Naive thymus-derived CD8-positive, alpha-beta T cell (primary cell): Measurements from ENCODE around the gene PLEKHM3. TPM values are rescaled to one million over a fixed set of nuclear protein-coding genes. Genes with fewer than 3 reads are reported as not detected.
"Not testable (repeated sequence)": the region's sequence is repeated elsewhere in the genome, so short reads cannot be mapped to it uniquely, and the experiment has no call there.

Experiments
- ATAC-seq, 2 donors: fragments of 150-1000 bp; cut with Tn5 transposase in 1 of 2; sonication (Bioruptor Pico), chemical (Tn5 transposase) in 1 of 2; 1 replicate in 1 of 2; 2 replicates in 1 of 2; pipeline ENCODE4 v1.10.0; 2021; ENCODE audit warnings: mild to moderate bottlenecking in 2 of 2, moderate library complexity in 2 of 2
- POLR2A ChIA-PET: fragments of 350-600 bp; sonication (Branson Sonifier 250); formaldehyde crosslinking; loops from one replicate; lab custom pipeline; 2021; ENCODE audit warnings: antibody characterized with exemption; lab: Charles Lee
- DNase-seq, 10 donors: peaks; one replicate each; pipeline versions ENCODE4 v3.0.0 to v3.0.0-alpha.2; 2020 to 2022
- H3K27ac Mint-ChIP-seq, 10 donors: one replicate each; pipeline ENCODE4 v1.8.0; 2020 to 2022; ENCODE audit warnings: mild to moderate bottlenecking in 10 of 10, mixed read lengths in 10 of 10, moderate library complexity in 4 of 10, inconsistent platforms in 1 of 10
- H3K27me3 Mint-ChIP-seq, 5 donors: one replicate each; pipeline ENCODE4 v1.8.0; 2021 to 2022; ENCODE audit warnings: mixed read lengths in 5 of 5
- H3K36me3 Mint-ChIP-seq, 3 donors: one replicate each; pipeline ENCODE4 v1.8.0; 2020 to 2022; ENCODE audit warnings: mixed read lengths in 3 of 3, mild to moderate bottlenecking in 2 of 3, inconsistent platforms in 1 of 3
- H3K4me1 Mint-ChIP-seq, 4 donors: one replicate each; pipeline ENCODE4 v1.8.0; 2021 to 2022; ENCODE audit warnings: mixed read lengths in 4 of 4
- H3K4me3 Mint-ChIP-seq, 10 donors: one replicate each; pipeline ENCODE4 v1.8.0; 2020 to 2022; ENCODE audit warnings: mild to moderate bottlenecking in 10 of 10, mixed read lengths in 10 of 10, moderate library complexity in 6 of 10, inconsistent platforms in 1 of 10
- H3K9me3 Mint-ChIP-seq, 9 donors: one replicate each; pipeline ENCODE4 v1.8.0; 2020 to 2022; ENCODE audit warnings: mixed read lengths in 9 of 9, mild to moderate bottlenecking in 3 of 9, inconsistent platforms in 1 of 9, moderate library complexity in 1 of 9
- polyA plus RNA-seq, 3 donors: library from polyadenylated mRNA; unstranded; fragments of 300-500 nt; fragmentation: Illumina TruSeq; gene quantifications; one replicate each; pipeline ENCODE4 v1.2.3, GENCODE V29; 2021
- total RNA-seq, 8 experiments: library from RNA in 2 of 8; stranded (reverse) in 2 of 8; gene quantifications; one replicate each; pipeline ENCODE4 v1.2.3 and lab custom pipeline; 2021 to 2026

Gene PLEKHM3
- total and polyA plus RNA-seq, 5 experiments from 2014 or later = 2.5 to 16.5 (median 3.4) TPM

DNA sequence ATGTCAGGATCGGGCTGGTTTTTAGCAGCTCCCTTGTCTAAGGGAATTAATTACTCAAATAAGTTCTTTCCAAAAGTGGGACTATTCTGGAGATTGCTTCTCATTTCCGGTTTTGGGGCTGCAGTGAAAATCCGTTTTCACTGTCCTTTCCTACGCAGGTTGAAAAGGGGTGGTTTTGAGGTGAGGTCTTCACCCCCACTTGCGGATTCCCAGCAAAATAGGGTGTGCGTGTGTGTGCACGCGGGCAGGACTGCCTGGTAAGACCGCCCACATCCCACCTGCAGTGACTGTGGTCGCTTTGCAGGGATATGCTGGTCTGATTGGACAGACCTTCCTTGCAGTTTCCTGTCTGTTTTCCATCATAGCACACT is 472 bp upstream of the PLEKHM3 start:
- H3K27ac Mint-ChIP-seq = peak overlapping the region; percentile 91 to 99 (median 95)
- DNase-seq (peak in 6 of 10 donors; percentile 4 to 33 (median 22)), ATAC-seq (peak; percentile 48 to 63)
- H3K4me3 Mint-ChIP-seq = peak overlapping the region; percentile 89 to 98 (median 94)
- POLR2A ChIA-PET = interaction anchor here (1.2 to 3.3 kb wide), 4 partner anchors 314 to 1940 kb away, joined by 3 to 27 read pairs (median 8); partner anchors contain the start of genes CCNYL1, CREB1, INO80D and METTL21A
- peaks cover 0 to 2% (median 0%) of the 10 kb centered on the region in 3 donors for H3K36me3 Mint-ChIP-seq
- H3K9me3 Mint-ChIP-seq = no peaks in the 10 kb centered on the region
- H3K27me3 Mint-ChIP-seq = no peaks in the 10 kb centered on the region
- peaks cover 6 to 37% (median 30%) of the 10 kb centered on the region in 4 donors for H3K4me1 Mint-ChIP-seq

DNA sequence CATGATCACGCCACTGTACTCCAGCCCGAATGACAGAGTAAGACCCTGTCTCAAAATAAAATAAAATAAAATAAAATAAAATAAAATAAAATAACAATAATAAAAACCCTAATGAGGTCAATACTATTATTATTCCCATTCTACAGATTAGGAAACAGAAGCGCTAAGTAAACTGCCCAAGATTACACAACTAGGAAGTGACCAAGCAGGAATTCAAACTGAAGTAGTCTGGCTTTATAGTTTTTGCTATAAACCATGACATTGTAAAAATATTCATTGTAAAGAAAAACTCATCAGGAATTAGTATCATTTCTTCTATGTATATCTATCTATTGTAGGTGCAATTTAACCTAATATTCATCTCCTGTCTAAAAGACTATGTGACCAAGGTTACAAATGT is 1.2 kb downstream of the PLEKHM3 start:
- no peaks in the 10 kb centered on the region for H3K27me3 Mint-ChIP-seq
- DNase-seq = no peak
- ATAC-seq = no peak
- H3K36me3 Mint-ChIP-seq = peaks cover 0 to 12% (median 10%) of the 10 kb centered on the region in 3 donors
- H3K9me3 Mint-ChIP-seq = no peaks in the 10 kb centered on the region
- no peak overlapping the region for H3K27ac Mint-ChIP-seq
- H3K4me1 Mint-ChIP-seq = peaks cover 15 to 54% (median 39%) of the 10 kb centered on the region in 4 donors
- POLR2A ChIA-PET = interaction anchor here (3.3 kb wide), 1 partner anchor 398 kb away, joined by 27 read pairs; the partner anchor contains the start of gene METTL21A
- peak overlapping the region in 4 of 10 donors; percentile 7 to 50 (median 38) for H3K4me3 Mint-ChIP-seq

DNA sequence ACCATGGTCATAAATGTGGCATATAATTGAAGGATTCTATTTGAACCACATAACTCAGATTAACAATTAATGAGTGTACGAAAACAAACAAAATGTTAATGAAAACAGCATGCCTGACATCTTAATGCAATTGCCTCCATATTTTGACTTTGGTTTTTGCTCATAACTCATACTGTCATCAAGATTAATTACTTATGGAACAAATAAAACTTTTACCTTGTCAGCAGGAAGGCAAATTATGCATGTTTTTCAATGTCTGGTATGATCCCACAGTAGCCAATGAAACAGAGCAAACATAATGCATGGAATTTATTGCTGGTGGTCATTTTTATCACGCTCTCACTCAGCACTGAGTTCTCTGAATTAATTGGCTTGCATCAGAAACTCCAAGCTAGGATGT is 5.1 kb downstream of the PLEKHM3 start:
- no peaks in the 10 kb centered on the region for H3K9me3 Mint-ChIP-seq
- H3K27ac Mint-ChIP-seq = no peak overlapping the region
- ATAC-seq (no peak), DNase-seq (no peak)
- POLR2A ChIA-PET = no interaction called here
- no peaks in the 10 kb centered on the region for H3K27me3 Mint-ChIP-seq
- peaks cover 0 to 17% (median 16%) of the 10 kb centered on the region in 3 donors for H3K36me3 Mint-ChIP-seq
- H3K4me3 Mint-ChIP-seq = no peak overlapping the region
- peaks cover 22 to 65% (median 48%) of the 10 kb centered on the region in 4 donors for H3K4me1 Mint-ChIP-seq

DNA sequence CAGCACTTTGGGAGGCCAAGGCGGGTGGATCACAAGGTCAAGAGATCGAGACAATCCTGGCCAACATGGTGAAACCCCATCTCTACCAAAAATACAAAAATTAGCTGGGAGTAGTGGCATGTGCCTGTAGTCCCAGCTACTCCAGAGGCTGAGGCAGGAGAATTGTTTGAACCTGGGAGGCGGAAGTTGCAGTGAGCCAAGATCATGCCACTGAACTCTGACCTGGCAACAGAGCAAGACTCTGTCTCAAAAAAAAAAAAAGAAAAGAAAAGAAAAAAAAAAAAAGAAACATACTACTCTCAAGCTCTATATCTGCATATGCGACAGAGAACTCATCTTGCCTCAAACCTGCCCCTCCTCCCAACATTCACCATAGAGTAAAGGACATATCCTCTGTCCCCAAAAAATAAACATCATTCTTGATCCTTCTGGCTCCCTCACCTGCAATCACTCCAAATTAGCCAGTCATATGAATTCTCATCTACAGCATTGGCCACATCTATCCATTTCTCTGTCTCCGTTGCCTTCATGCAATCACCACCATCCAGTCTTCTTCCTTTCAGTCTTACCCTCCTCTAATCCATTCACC is 7.1 kb downstream of the PLEKHM3 start:
- H3K27me3 Mint-ChIP-seq, ATAC-seq, POLR2A ChIA-PET, DNase-seq, H3K9me3 Mint-ChIP-seq: not testable (repeated sequence)
- peaks cover 26 to 67% (median 47%) of the 10 kb centered on the region in 4 donors for H3K4me1 Mint-ChIP-seq
- H3K4me3 Mint-ChIP-seq = peak overlapping the region in 5 of 10 donors; percentile 1 to 31 (median 15)
- peak overlapping the region in 4 of 10 donors; percentile 23 to 36 (median 30) for H3K27ac Mint-ChIP-seq
- peaks cover 0 to 17% (median 16%) of the 10 kb centered on the region in 3 donors for H3K36me3 Mint-ChIP-seq

DNA sequence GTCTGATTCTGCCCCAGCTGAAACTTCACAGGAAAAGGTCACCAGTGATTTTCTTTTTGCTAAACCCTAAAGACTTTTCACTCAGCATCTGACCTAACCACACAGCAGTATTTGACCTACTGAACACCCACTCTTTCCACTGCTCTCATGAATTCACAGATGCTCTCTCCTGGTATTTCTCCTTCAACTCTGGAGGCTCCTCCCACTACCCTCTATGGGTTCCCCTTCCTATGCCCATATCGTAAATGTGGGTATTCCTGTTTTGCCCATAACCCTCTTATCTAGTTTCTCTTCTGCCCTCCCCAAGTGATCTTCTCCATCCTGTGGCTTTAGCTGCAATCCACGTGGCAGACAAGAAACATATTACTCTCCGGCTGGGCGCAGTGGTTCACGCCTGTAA is 7.6 kb downstream of the PLEKHM3 start:
- no peak for ATAC-seq
- Mint-ChIP-seq H3K9me3 (no peaks in the 10 kb centered on the region), H3K27ac (peak overlapping the region in 5 of 10 donors; percentile 9 to 50 (median 33)), H3K4me3 (peak overlapping the region in 6 of 10 donors; percentile 15 to 55 (median 23)), H3K36me3 (peaks cover 0 to 20% (median 16%) of the 10 kb centered on the region in 3 donors), H3K4me1 (peaks cover 30 to 70% (median 47%) of the 10 kb centered on the region in 4 donors), H3K27me3 (no peaks in the 10 kb centered on the region)
- no peak for DNase-seq
- POLR2A ChIA-PET = no interaction called here

DNA sequence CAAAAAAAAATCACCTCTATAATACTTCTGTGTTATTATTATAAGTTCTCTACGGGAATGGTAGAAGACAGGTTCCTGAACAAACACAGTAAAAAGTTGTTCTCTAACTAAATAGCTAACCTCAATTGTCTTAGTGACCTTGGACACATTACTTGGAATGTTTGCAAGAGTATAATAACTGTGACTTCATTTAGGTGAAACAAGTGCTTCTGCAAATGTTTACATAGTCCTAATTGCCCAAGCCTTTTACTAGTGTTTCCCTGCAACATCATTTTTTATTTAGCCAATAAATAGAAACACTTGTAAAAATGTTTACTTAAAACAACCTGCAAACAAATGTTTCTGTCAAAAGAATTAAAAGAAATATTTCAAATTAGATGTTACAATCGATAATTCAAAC is 9.9 kb downstream of the PLEKHM3 start:
- Mint-ChIP-seq H3K4me3 (no peak overlapping the region), H3K36me3 (peaks cover 0 to 16% (median 14%) of the 10 kb centered on the region in 3 donors), H3K27ac (no peak overlapping the region), H3K27me3 (no peaks in the 10 kb centered on the region), H3K9me3 (no peaks in the 10 kb centered on the region), H3K4me1 (peaks cover 26 to 63% (median 49%) of the 10 kb centered on the region in 4 donors)
- DNase-seq (no peak), ATAC-seq (no peak)
- POLR2A ChIA-PET = no interaction called here

- ATAC-seq = no peak
- POLR2A ChIA-PET = no interaction called here
Observed at GRCh38 chr2:208013285-208014178, 11.8 kb downstream of the PLEKHM3 start.

GRCh38 chr2:208012449-208012848 is 12.9 kb downstream of the PLEKHM3 start:
- H3K27ac Mint-ChIP-seq = peak overlapping the region in 2 of 10 donors; percentile 13 to 37
- no peaks in the 10 kb centered on the region for H3K9me3 Mint-ChIP-seq
- peaks cover 24 to 46% (median 40%) of the 10 kb centered on the region in 4 donors for H3K4me1 Mint-ChIP-seq
- peaks cover 0 to 13% (median 2%) of the 10 kb centered on the region in 3 donors for H3K36me3 Mint-ChIP-seq
- DNase-seq = no peak
- no peaks in the 10 kb centered on the region for H3K27me3 Mint-ChIP-seq
- POLR2A ChIA-PET = no interaction called here
- no peak overlapping the region for H3K4me3 Mint-ChIP-seq
- no peak for ATAC-seq

More at GRCh38 chr2:208013285-208014178, 11.8 kb downstream of the PLEKHM3 start:
- H3K36me3 Mint-ChIP-seq = peaks cover 0 to 11% (median 6%) of the 10 kb centered on the region in 3 donors
- no peaks in the 10 kb centered on the region for H3K9me3 Mint-ChIP-seq
- no peaks in the 10 kb centered on the region for H3K27me3 Mint-ChIP-seq
- H3K4me3 Mint-ChIP-seq = no peak overlapping the region
- H3K4me1 Mint-ChIP-seq = peaks cover 31 to 55% (median 49%) of the 10 kb centered on the region in 4 donors
- H3K27ac Mint-ChIP-seq = peak overlapping the region in 2 of 10 donors; percentile 46 to 47
- DNase-seq = no peak

DNA sequence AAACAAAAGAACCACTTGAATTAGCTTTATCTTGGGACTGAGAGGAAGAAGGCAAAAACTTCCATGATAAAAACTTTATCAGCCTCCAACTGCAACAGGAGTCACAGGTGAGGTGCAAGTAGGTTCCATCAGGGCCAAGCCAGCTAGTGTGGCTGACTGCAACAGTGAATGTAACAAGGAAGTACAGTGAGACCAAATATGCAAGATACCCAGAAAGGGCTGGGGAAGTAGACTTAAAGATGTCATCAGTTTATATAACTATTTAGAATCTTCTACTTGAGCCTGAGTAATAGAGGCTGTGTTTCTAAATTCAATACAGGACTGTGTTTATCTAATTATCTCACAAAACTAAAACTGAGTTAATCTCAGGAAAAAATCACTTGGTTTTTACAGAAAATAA is 14.8 kb downstream of the PLEKHM3 start:
- DNase-seq = no peak
- POLR2A ChIA-PET = no interaction called here
- Mint-ChIP-seq H3K27ac (no peak overlapping the region), H3K9me3 (no peaks in the 10 kb centered on the region), H3K36me3 (peaks cover 0 to 11% (median 2%) of the 10 kb centered on the region in 3 donors), H3K4me1 (peaks cover 24 to 48% (median 40%) of the 10 kb centered on the region in 4 donors), H3K4me3 (no peak overlapping the region), H3K27me3 (no peaks in the 10 kb centered on the region)
- ATAC-seq = no peak

- DNase-seq (no peak), ATAC-seq (no peak)
- Mint-ChIP-seq H3K4me3 (no peak overlapping the region), H3K9me3 (no peaks in the 10 kb centered on the region), H3K36me3 (peaks cover 4 to 17% (median 5%) of the 10 kb centered on the region in 3 donors), H3K27ac (peak overlapping the region in 2 of 10 donors; percentile 0 to 16), H3K4me1 (peaks cover 18 to 29% (median 25%) of the 10 kb centered on the region in 4 donors), H3K27me3 (no peaks in the 10 kb centered on the region)
- POLR2A ChIA-PET = no interaction called here
Observed at GRCh38 chr2:208006833-208007232, 18.5 kb downstream of the PLEKHM3 start.

GRCh38 chr2:208006337-208006736 is 19.0 kb downstream of the PLEKHM3 start:
- DNase-seq (no peak), ATAC-seq (no peak)
- Mint-ChIP-seq H3K9me3 (no peaks in the 10 kb centered on the region), H3K4me3 (no peak overlapping the region), H3K36me3 (peaks cover 5 to 22% (median 10%) of the 10 kb centered on the region in 3 donors), H3K27me3 (no peaks in the 10 kb centered on the region), H3K4me1 (peaks cover 18 to 29% (median 23%) of the 10 kb centered on the region in 4 donors), H3K27ac (peak overlapping the region in 1 of 10 donors; percentile 16)
- POLR2A ChIA-PET = no interaction called here

GRCh38 chr2:208001924-208002323 is 23.4 kb downstream of the PLEKHM3 start:
- Mint-ChIP-seq H3K4me3 (no peak overlapping the region), H3K4me1 (peaks cover 13 to 28% (median 17%) of the 10 kb centered on the region in 4 donors)
- ATAC-seq = no peak

More at GRCh38 chr2:208001924-208002323, 23.4 kb downstream of the PLEKHM3 start:
- DNase-seq = no peak
- Mint-ChIP-seq H3K9me3 (no peaks in the 10 kb centered on the region), H3K36me3 (peaks cover 22 to 49% (median 32%) of the 10 kb centered on the region in 3 donors), H3K27ac (no peak overlapping the region), H3K27me3 (no peaks in the 10 kb centered on the region)
- POLR2A ChIA-PET = no interaction called here
